Parathyroid adenoma (tissue), 2 donors: ENCODE measurements around the gene TAF15.

ENCODE experiments used
- H2AFZ ChIP-seq: fragments of 300-600 bp; sonication (generic); one replicate; pipeline ENCODE4 v1.7.0; 2017; ENCODE audit warnings: antibody characterized with exemption, mild to moderate bottlenecking
- H3K27ac ChIP-seq: fragments of 300-600 bp; sonication (generic); one replicate; pipeline ENCODE4 v1.7.0; 2017
- H3K27me3 ChIP-seq: fragments of 300-600 bp; sonication (generic); one replicate; pipeline ENCODE4 v1.7.0; 2017; ENCODE audit warnings: low read length; ENCODE audit not compliant: control insufficient read depth, insufficient read depth
- H3K36me3 ChIP-seq: fragments of 300-600 bp; sonication (generic); one replicate; pipeline ENCODE4 v1.7.0; 2017; ENCODE audit warnings: low read length; ENCODE audit not compliant: control insufficient read depth, insufficient read depth
- H3K4me1 ChIP-seq: fragments of 300-600 bp; sonication (generic); one replicate; pipeline ENCODE4 v1.7.0; 2017; ENCODE audit warnings: control low read depth
- H3K4me2 ChIP-seq: fragments of 300-600 bp; sonication (generic); one replicate; pipeline ENCODE4 v1.7.0; 2017; ENCODE audit warnings: low read length
- H3K4me3 ChIP-seq: fragments of 300-600 bp; sonication (generic); one replicate; pipeline ENCODE4 v1.7.0; 2017; ENCODE audit warnings: low read depth, low read length
- H3K79me2 ChIP-seq: fragments of 300-600 bp; sonication (generic); one replicate; pipeline ENCODE4 v1.7.0; 2017; ENCODE audit warnings: control low read depth
- H3K9ac ChIP-seq: fragments of 300-600 bp; sonication (generic); one replicate; pipeline ENCODE4 v1.7.0; 2017; ENCODE audit warnings: mild to moderate bottlenecking
- H3K9me3 ChIP-seq: fragments of 300-600 bp; sonication (generic); one replicate; pipeline ENCODE4 v1.7.0; 2017; ENCODE audit warnings: low read length; ENCODE audit not compliant: control insufficient read depth
- CTCF ChIP-seq: fragments of 300-600 bp; sonication (generic); IDR thresholded peaks from one replicate; pipeline ENCODE4 v1.7.0; 2017; ENCODE audit warnings: antibody characterized with exemption, mild to moderate bottlenecking
- donor health status: primary hyperparathyroidism.

TAF15 gene

GRCh38 chr17:35766903-35767510 is 42.3 kb upstream of the TAF15 start:
- Histone ChIP-seq H3K79me2 (no peaks in the 10 kb centered on the region), H3K9me3 (no peaks in the 10 kb centered on the region), H3K4me3 (no peak overlapping the region), H3K4me1 (no peaks in the 10 kb centered on the region), H3K27me3 (no peaks in the 10 kb centered on the region), H3K4me2 (no peak overlapping the region), H3K27ac (no peak overlapping the region), H2AFZ (no peak overlapping the region), H3K36me3 (no peaks in the 10 kb centered on the region), H3K9ac (no peak overlapping the region)
- TF ChIP-seq CTCF: peak; percentile 73

GRCh38 chr17:35768797-35769196 is 40.5 kb upstream of the TAF15 start:
- Histone ChIP-seq H3K27me3 (no peaks in the 10 kb centered on the region), H3K27ac (no peak overlapping the region), H3K4me1 (no peaks in the 10 kb centered on the region), H3K79me2 (no peaks in the 10 kb centered on the region), H3K9ac (no peak overlapping the region), H2AFZ (no peak overlapping the region), H3K36me3 (no peaks in the 10 kb centered on the region), H3K9me3 (no peaks in the 10 kb centered on the region), H3K4me3 (no peak overlapping the region), H3K4me2 (no peak overlapping the region)
- TF ChIP-seq CTCF: no peak

GRCh38 chr17:35769895-35770486 is 39.3 kb upstream of the TAF15 start:
- no peak overlapping the region for H3K27ac ChIP-seq
- no peaks in the 10 kb centered on the region for H3K36me3 ChIP-seq
- no peak overlapping the region for H3K4me3 ChIP-seq
- no peak overlapping the region for H2AFZ ChIP-seq
- no peaks in the 10 kb centered on the region for H3K4me1 ChIP-seq
- no peaks in the 10 kb centered on the region for H3K79me2 ChIP-seq
- no peak for TF ChIP-seq CTCF
- no peaks in the 10 kb centered on the region for H3K9me3 ChIP-seq
- H3K4me2 ChIP-seq: no peak overlapping the region
- no peaks in the 10 kb centered on the region for H3K27me3 ChIP-seq
- H3K9ac ChIP-seq: no peak overlapping the region

GRCh38 chr17:35773129-35773528 is 36.2 kb upstream of the TAF15 start:
- Histone ChIP-seq H3K9me3 (no peaks in the 10 kb centered on the region), H3K9ac (no peak overlapping the region), H3K79me2 (no peaks in the 10 kb centered on the region), H3K4me1 (no peaks in the 10 kb centered on the region), H3K27ac (no peak overlapping the region), H2AFZ (no peak overlapping the region), H3K27me3 (no peaks in the 10 kb centered on the region), H3K36me3 (no peaks in the 10 kb centered on the region), H3K4me2 (no peak overlapping the region), H3K4me3 (no peak overlapping the region)
- TF ChIP-seq CTCF: no peak
